ENCODE measurements around the gene KMT2C.

DNA sequence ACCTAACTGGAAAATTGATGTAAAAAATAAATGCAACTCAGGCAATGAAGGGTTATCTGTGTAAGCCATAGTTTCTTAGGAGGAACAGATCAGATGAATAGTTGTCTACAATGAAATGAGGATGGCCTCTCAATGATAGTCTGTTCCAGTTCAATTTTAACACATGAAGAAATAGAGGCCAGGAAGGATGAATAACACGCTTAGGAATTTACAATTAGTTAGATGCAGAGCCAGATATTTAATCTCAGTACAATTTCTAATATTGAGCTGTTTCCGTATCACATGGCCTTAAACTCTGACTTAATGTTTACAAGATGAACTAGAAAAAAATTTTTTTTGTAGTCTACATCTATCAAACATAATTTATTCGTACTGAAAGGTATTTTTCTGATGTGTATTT lies 233.7 kb downstream of the KMT2C start:
- TF ChIP-seq, protein P1, sequence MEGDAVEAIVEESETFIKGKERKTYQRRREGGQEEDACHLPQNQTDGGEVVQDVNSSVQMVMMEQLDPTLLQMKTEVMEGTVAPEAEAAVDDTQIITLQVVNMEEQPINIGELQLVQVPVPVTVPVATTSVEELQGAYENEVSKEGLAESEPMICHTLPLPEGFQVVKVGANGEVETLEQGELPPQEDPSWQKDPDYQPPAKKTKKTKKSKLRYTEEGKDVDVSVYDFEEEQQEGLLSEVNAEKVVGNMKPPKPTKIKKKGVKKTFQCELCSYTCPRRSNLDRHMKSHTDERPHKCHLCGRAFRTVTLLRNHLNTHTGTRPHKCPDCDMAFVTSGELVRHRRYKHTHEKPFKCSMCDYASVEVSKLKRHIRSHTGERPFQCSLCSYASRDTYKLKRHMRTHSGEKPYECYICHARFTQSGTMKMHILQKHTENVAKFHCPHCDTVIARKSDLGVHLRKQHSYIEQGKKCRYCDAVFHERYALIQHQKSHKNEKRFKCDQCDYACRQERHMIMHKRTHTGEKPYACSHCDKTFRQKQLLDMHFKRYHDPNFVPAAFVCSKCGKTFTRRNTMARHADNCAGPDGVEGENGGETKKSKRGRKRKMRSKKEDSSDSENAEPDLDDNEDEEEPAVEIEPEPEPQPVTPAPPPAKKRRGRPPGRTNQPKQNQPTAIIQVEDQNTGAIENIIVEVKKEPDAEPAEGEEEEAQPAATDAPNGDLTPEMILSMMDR (IDR thresholded peaks at IDR 0.05) = no peak
- no peak for TF ChIP-seq POLR2A (IDR thresholded peaks at IDR 0.05)
